ENCODE results near the gene ZNF804B.

DNA sequence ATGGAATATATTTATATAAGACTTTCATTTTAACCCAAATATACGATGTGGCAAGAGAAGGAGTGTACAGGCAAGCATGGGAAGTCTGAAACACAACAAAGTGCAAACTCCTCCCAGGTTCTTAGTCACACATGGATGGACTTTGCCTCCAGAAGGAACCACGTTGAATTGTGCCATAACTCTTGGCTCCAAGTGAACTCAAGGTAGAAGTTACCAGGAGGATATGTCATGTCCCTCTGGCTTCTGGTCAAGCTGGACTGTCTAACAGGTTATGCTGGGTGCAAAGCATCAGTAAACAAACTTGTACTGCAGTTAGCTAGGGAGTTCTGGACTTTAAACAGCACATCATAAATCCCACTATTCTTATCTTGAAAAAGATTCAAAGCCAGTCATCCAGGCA is 364.4 kb downstream of the ZNF804B start:
- no peak for TF ChIP-seq SRF (CRISPR knock-in tag; IDR thresholded peaks at IDR 0.05)
- TF ChIP-seq, protein P1, sequence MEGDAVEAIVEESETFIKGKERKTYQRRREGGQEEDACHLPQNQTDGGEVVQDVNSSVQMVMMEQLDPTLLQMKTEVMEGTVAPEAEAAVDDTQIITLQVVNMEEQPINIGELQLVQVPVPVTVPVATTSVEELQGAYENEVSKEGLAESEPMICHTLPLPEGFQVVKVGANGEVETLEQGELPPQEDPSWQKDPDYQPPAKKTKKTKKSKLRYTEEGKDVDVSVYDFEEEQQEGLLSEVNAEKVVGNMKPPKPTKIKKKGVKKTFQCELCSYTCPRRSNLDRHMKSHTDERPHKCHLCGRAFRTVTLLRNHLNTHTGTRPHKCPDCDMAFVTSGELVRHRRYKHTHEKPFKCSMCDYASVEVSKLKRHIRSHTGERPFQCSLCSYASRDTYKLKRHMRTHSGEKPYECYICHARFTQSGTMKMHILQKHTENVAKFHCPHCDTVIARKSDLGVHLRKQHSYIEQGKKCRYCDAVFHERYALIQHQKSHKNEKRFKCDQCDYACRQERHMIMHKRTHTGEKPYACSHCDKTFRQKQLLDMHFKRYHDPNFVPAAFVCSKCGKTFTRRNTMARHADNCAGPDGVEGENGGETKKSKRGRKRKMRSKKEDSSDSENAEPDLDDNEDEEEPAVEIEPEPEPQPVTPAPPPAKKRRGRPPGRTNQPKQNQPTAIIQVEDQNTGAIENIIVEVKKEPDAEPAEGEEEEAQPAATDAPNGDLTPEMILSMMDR (IDR thresholded peaks at IDR 0.05 in 2 of 3, conservative IDR thresholded peaks at IDR 0.05 in 1 of 3; ENCODE audit: insufficient read depth in 2 of 3, low read depth in 1 of 3, low read length in 3 of 3) = no peak
- no peak for TF ChIP-seq ZNF395 (CRISPR knock-in tag; IDR thresholded peaks at IDR 0.05)

Measured in K562 (cell line).